WTC11 (cell line): ENCODE results near the gene SNX14. TPM values are rescaled to one million over a fixed set of nuclear protein-coding genes. Genes with fewer than 3 reads are reported as not detected.

Experiments
- ATAC-seq: fragments of 200-7000 bp; cut with Tn5 transposase; 2 replicates; pipeline ENCODE4 v1.10.0; 2021; ENCODE audit warnings: mild to moderate bottlenecking, moderate library complexity
- CTCF ChIA-PET: fragments of 300-600 bp; sonication (Branson Sonifier 250); formaldehyde crosslinking; loops from one replicate; lab custom pipeline; 2021; ENCODE audit warnings: antibody characterized with exemption; lab: Charles Lee
- POLR2A ChIA-PET: fragments of 350-600 bp; sonication (Branson Sonifier 250); formaldehyde crosslinking; loops from one replicate; lab custom pipeline; 2021; ENCODE audit warnings: antibody characterized with exemption; lab: Charles Lee
- DNase-seq: peaks from one replicate; pipeline ENCODE4 v3.0.0; 2021; ENCODE audit warnings: low spot score
- H3K27ac Mint-ChIP-seq: 2 replicates; pipeline ENCODE4 v1.8.0; 2021; ENCODE audit warnings: mixed read lengths
- H3K27me3 Mint-ChIP-seq: 2 replicates; pipeline ENCODE4 v1.8.0; 2021; ENCODE audit warnings: low read depth, mild to moderate bottlenecking, moderate library complexity, mixed read lengths
- H3K36me3 Mint-ChIP-seq: 2 replicates; pipeline ENCODE4 v1.8.0; 2021; ENCODE audit warnings: mixed read lengths
- H3K4me1 Mint-ChIP-seq: 2 replicates; pipeline ENCODE4 v1.8.0; 2022; ENCODE audit warnings: mixed read lengths
- H3K4me3 Mint-ChIP-seq: 2 replicates; pipeline ENCODE4 v1.8.0; 2021; ENCODE audit warnings: mild to moderate bottlenecking, moderate library complexity, mixed read lengths
- H3K9me3 Mint-ChIP-seq: 2 replicates; pipeline ENCODE4 v1.8.0; 2021; ENCODE audit warnings: mixed read lengths
- CREB1 ChIP-seq: sonication (generic); formaldehyde crosslinking; IDR thresholded peaks from 2 replicates; pipeline ENCODE4 v1.8.0; 2023; ENCODE audit warnings: mild to moderate bottlenecking, missing genetic modification reagents
- ESRRA ChIP-seq: sonication (generic); formaldehyde crosslinking; IDR thresholded peaks from 2 replicates; pipeline ENCODE4 v1.8.1; 2022; ENCODE audit warnings: mild to moderate bottlenecking, missing genetic modification reagents, borderline replicate concordance
- GRHL2 ChIP-seq: fragments of 250-450 bp; sonication (Bioruptor Pico); IDR thresholded peaks from 2 replicates; pipeline ENCODE4 v1.8.0; 2022; ENCODE audit warnings: mild to moderate bottlenecking, moderate library complexity; ENCODE audit not compliant: insufficient replicate concordance, severe bottlenecking
- IRF2 ChIP-seq: sonication (generic); formaldehyde crosslinking; IDR thresholded peaks from 2 replicates; pipeline ENCODE4 v1.8.0; 2022; ENCODE audit warnings: low read depth, missing genetic modification reagents, borderline replicate concordance
- MXD4 ChIP-seq: fragments of 250-450 bp; sonication (Bioruptor Pico); IDR thresholded peaks from 2 replicates; pipeline ENCODE4 v1.8.0; 2021; ENCODE audit warnings: mild to moderate bottlenecking, moderate library complexity, borderline replicate concordance
- NFE2L1 ChIP-seq: sonication (generic); formaldehyde crosslinking; IDR thresholded peaks from 2 replicates; pipeline ENCODE4 v1.8.1; 2023; ENCODE audit warnings: missing genetic modification reagents
- RELA ChIP-seq: sonication (generic); formaldehyde crosslinking; IDR thresholded peaks from 2 replicates; pipeline ENCODE4 v1.8.1; 2022; ENCODE audit warnings: missing genetic modification reagents, mild to moderate bottlenecking, borderline replicate concordance
- TP53 ChIP-seq: sonication (generic); formaldehyde crosslinking; IDR thresholded peaks from 2 replicates; pipeline ENCODE4 v1.8.1; 2023; ENCODE audit warnings: mild to moderate bottlenecking, missing genetic modification reagents
- ZNF138 ChIP-seq: sonication (generic); formaldehyde crosslinking; conservative IDR thresholded peaks from 2 replicates; pipeline ENCODE4 v1.8.1; 2022; ENCODE audit warnings: mild to moderate bottlenecking, moderate library complexity, missing genetic modification reagents
- ZNF232 ChIP-seq: sonication (generic); formaldehyde crosslinking; IDR thresholded peaks from 2 replicates; pipeline ENCODE4 v1.8.0; 2022; ENCODE audit warnings: mild to moderate bottlenecking, missing genetic modification reagents
- total RNA-seq: library from RNA; stranded (reverse); gene quantifications from 3 replicates; pipeline ENCODE4 v1.2.3, GENCODE V29; 2021
- TF ChIP-seq, protein P1 (sequence below): sonication (generic); formaldehyde crosslinking; IDR thresholded peaks from 2 replicates; pipeline ENCODE4 v1.8.1; 2023; ENCODE audit warnings: mild to moderate bottlenecking, missing genetic modification reagents, moderate library complexity
- TF ChIP-seq, protein P2 (sequence below): sonication (generic); formaldehyde crosslinking; IDR thresholded peaks from 2 replicates; pipeline ENCODE4 v1.8.0; 2022; ENCODE audit warnings: mild to moderate bottlenecking, missing genetic modification reagents
- TF ChIP-seq, protein P3 (sequence below): sonication (generic); formaldehyde crosslinking; IDR thresholded peaks from 2 replicates; pipeline ENCODE4 v1.8.0; 2023; ENCODE audit warnings: missing genetic modification reagents
- TF ChIP-seq, protein P4 (sequence below): sonication (generic); formaldehyde crosslinking; IDR thresholded peaks from 2 replicates; pipeline ENCODE4 v1.8.0; 2023; ENCODE audit warnings: missing genetic modification reagents, mild to moderate bottlenecking, borderline replicate concordance
- TF ChIP-seq, protein P5 (sequence below): fragments of 250-450 bp; sonication (Bioruptor Pico); IDR thresholded peaks from 2 replicates; pipeline ENCODE4 v1.8.0; 2021; ENCODE audit warnings: mild to moderate bottlenecking
- TF ChIP-seq, protein P6 (sequence below): fragments of 250-450 bp; sonication (Bioruptor Pico); IDR thresholded peaks from 2 replicates; pipeline ENCODE4 v1.9.0; 2021; ENCODE audit warnings: moderate library complexity, mild to moderate bottlenecking, inconsistent platforms, borderline replicate concordance

SNX14 gene
- total RNA-seq, 1 experiment from 2014 or later, result 34.3 TPM

DNA sequence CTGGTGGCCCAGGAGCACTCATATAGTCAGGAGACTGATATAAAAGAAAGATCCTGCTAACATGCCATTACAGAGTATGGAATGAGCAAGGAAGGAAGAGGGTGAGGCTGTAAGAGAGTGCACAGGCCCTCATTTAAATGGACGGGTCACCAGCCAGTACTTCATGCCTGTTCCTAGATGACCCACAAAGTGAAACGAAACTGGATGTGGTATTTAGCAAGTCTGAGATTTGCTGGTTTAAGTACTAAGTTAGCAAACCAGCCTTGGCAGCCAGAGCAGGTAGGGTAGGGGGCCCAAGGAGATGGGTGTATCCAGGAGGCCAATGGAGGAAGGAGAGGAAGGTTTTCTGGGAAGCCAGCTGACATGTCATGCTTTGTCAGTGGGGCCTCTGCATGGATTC, 127.9 kb downstream of the SNX14 start:
- H3K27ac Mint-ChIP-seq, result no peak overlapping the region
- peaks cover 2% of the 10 kb centered on the region for H3K4me1 Mint-ChIP-seq
- H3K9me3 Mint-ChIP-seq, result no peaks in the 10 kb centered on the region
- H3K27me3 Mint-ChIP-seq, result no peaks in the 10 kb centered on the region
- DNase-seq (no peak), ATAC-seq (no peak)
- ChIA-PET CTCF (no interaction called here), POLR2A (no interaction called here)
- no peaks in the 10 kb centered on the region for H3K36me3 Mint-ChIP-seq
- no peak overlapping the region for H3K4me3 Mint-ChIP-seq
- TF ChIP-seq CREB1 (no peak), IRF2 (no peak)

DNA sequence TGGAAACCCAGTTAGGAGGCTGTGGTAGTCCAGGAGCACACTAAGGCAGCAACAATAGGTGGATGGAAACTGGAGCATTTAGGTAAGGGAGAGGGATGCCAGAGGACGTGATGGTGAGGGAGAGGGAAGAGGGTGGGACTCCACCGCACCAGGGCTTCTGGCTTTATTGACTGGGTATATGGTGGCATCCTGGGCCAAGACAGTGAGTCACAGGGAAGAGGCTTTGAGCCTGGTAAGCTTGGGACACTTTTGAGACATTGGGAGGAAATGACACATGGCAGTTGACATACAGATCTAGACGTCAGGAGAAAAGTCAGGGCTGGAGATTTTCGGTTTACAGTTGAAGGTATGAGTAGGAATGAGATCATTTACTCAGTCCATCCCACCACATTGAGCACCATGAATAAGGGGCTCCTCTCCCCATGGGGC, 128.9 kb downstream of the SNX14 start:
- H3K4me1 Mint-ChIP-seq, result peaks cover 11% of the 10 kb centered on the region
- POLR2A ChIA-PET, result no interaction called here
- no peak for TF ChIP-seq ZNF232 (CRISPR knock-in tag)
- TF ChIP-seq MXD4 (CRISPR knock-in tag), result no peak
- TF ChIP-seq NFE2L1 (CRISPR knock-in tag), result no peak
- no peak for TF ChIP-seq TP53 (CRISPR knock-in tag)
- TF ChIP-seq ESRRA, result no peak
- TF ChIP-seq, protein P1, sequence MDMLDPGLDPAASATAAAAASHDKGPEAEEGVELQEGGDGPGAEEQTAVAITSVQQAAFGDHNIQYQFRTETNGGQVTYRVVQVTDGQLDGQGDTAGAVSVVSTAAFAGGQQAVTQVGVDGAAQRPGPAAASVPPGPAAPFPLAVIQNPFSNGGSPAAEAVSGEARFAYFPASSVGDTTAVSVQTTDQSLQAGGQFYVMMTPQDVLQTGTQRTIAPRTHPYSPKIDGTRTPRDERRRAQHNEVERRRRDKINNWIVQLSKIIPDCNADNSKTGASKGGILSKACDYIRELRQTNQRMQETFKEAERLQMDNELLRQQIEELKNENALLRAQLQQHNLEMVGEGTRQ (CRISPR knock-in tag), result no peak
- TF ChIP-seq RELA (CRISPR knock-in tag), result no peak
- TF ChIP-seq, protein P2, sequence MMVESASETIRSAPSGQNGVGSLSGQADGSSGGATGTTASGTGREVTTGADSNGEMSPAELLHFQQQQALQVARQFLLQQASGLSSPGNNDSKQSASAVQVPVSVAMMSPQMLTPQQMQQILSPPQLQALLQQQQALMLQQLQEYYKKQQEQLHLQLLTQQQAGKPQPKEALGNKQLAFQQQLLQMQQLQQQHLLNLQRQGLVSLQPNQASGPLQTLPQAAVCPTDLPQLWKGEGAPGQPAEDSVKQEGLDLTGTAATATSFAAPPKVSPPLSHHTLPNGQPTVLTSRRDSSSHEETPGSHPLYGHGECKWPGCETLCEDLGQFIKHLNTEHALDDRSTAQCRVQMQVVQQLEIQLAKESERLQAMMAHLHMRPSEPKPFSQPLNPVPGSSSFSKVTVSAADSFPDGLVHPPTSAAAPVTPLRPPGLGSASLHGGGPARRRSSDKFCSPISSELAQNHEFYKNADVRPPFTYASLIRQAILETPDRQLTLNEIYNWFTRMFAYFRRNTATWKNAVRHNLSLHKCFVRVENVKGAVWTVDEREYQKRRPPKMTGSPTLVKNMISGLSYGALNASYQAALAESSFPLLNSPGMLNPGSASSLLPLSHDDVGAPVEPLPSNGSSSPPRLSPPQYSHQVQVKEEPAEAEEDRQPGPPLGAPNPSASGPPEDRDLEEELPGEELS (CRISPR knock-in tag), result no peak
- TF ChIP-seq, all 79 proteins: peak for 0
- ATAC-seq, result no peak
- no peak for DNase-seq
- Mint-ChIP-seq H3K27ac (no peak overlapping the region), H3K27me3 (no peaks in the 10 kb centered on the region), H3K9me3 (no peaks in the 10 kb centered on the region), H3K36me3 (no peaks in the 10 kb centered on the region), H3K4me3 (no peak overlapping the region)
- CTCF ChIA-PET, result interaction anchor here (4.3 kb wide), 1 partner anchor 18 kb away, joined by 24 read pairs; no protein-coding TSS in a partner anchor

DNA sequence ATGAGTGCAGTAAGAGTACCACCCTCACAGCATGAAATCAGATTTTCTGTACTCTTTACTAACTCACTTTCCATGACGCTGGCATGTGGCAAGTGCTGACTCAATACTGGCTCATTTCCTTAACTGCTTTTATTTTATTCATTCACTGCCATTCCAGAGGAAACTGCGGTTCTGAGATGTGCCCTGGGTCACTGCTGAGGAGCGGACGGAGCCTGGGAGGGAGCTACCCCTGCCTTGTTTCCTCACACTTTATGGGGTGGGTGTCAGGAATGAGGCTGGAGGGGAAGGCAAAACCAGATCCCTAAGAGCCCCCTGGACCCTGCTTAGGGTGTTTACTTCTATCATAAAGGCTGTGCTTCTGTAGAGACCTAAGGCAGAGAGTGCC, 129.4 kb downstream of the SNX14 start:
- no peaks in the 10 kb centered on the region for H3K36me3 Mint-ChIP-seq
- TF ChIP-seq, protein P3, sequence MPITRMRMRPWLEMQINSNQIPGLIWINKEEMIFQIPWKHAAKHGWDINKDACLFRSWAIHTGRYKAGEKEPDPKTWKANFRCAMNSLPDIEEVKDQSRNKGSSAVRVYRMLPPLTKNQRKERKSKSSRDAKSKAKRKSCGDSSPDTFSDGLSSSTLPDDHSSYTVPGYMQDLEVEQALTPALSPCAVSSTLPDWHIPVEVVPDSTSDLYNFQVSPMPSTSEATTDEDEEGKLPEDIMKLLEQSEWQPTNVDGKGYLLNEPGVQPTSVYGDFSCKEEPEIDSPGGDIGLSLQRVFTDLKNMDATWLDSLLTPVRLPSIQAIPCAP (CRISPR knock-in tag), result no peak
- TF ChIP-seq, protein P4, sequence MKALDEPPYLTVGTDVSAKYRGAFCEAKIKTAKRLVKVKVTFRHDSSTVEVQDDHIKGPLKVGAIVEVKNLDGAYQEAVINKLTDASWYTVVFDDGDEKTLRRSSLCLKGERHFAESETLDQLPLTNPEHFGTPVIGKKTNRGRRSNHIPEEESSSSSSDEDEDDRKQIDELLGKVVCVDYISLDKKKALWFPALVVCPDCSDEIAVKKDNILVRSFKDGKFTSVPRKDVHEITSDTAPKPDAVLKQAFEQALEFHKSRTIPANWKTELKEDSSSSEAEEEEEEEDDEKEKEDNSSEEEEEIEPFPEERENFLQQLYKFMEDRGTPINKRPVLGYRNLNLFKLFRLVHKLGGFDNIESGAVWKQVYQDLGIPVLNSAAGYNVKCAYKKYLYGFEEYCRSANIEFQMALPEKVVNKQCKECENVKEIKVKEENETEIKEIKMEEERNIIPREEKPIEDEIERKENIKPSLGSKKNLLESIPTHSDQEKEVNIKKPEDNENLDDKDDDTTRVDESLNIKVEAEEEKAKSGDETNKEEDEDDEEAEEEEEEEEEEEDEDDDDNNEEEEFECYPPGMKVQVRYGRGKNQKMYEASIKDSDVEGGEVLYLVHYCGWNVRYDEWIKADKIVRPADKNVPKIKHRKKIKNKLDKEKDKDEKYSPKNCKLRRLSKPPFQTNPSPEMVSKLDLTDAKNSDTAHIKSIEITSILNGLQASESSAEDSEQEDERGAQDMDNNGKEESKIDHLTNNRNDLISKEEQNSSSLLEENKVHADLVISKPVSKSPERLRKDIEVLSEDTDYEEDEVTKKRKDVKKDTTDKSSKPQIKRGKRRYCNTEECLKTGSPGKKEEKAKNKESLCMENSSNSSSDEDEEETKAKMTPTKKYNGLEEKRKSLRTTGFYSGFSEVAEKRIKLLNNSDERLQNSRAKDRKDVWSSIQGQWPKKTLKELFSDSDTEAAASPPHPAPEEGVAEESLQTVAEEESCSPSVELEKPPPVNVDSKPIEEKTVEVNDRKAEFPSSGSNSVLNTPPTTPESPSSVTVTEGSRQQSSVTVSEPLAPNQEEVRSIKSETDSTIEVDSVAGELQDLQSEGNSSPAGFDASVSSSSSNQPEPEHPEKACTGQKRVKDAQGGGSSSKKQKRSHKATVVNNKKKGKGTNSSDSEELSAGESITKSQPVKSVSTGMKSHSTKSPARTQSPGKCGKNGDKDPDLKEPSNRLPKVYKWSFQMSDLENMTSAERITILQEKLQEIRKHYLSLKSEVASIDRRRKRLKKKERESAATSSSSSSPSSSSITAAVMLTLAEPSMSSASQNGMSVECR, result no peak
- TF ChIP-seq, protein P5, sequence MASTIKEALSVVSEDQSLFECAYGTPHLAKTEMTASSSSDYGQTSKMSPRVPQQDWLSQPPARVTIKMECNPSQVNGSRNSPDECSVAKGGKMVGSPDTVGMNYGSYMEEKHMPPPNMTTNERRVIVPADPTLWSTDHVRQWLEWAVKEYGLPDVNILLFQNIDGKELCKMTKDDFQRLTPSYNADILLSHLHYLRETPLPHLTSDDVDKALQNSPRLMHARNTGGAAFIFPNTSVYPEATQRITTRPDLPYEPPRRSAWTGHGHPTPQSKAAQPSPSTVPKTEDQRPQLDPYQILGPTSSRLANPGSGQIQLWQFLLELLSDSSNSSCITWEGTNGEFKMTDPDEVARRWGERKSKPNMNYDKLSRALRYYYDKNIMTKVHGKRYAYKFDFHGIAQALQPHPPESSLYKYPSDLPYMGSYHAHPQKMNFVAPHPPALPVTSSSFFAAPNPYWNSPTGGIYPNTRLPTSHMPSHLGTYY, result no peak
- TF ChIP-seq, protein P6, sequence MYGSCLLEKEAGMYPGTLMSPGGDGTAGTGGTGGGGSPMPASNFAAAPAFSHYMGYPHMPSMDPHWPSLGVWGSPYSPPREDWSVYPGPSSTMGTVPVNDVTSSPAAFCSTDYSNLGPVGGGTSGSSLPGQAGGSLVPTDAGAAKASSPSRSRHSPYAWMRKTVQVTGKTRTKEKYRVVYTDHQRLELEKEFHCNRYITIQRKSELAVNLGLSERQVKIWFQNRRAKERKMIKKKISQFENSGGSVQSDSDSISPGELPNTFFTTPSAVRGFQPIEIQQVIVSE (CRISPR knock-in tag), result no peak
- TF ChIP-seq ZNF138, result no peak
- TF ChIP-seq GRHL2 (CRISPR knock-in tag), result no peak
- no peak overlapping the region for H3K4me3 Mint-ChIP-seq
- ATAC-seq, result no peak
- no peak for DNase-seq
- peaks cover 15% of the 10 kb centered on the region for H3K4me1 Mint-ChIP-seq
- ChIA-PET POLR2A (no interaction called here), CTCF (interaction anchor here (4.3 kb wide), 1 partner anchor 18 kb away, joined by 24 read pairs; no protein-coding TSS in a partner anchor)
- no peaks in the 10 kb centered on the region for H3K27me3 Mint-ChIP-seq
- H3K9me3 Mint-ChIP-seq, result no peaks in the 10 kb centered on the region
- no peak overlapping the region for H3K27ac Mint-ChIP-seq
